Colonic mucosa (tissue), 4 donors: Measurements from ENCODE around the gene MIOS. TPM values are rescaled to one million over a fixed set of nuclear protein-coding genes. Genes with fewer than 3 reads are reported as not detected.

Experiments used
- DNase-seq: peaks from one replicate; pipeline ENCODE4 v3.0.0-alpha.2; 2020
- H3K27ac ChIP-seq: fragments of 200-600 bp; one replicate; pipeline ENCODE4 v1.8.0; 2021
- H3K27me3 ChIP-seq: fragments of 200-600 bp; one replicate; pipeline ENCODE4 v1.8.0; 2021
- H3K36me3 ChIP-seq: fragments of 200-600 bp; one replicate; pipeline ENCODE4 v1.8.0; 2021
- H3K4me1 ChIP-seq: fragments of 200-600 bp; one replicate; pipeline ENCODE4 v1.8.0; 2021; ENCODE audit warnings: mild to moderate bottlenecking
- H3K4me3 ChIP-seq: fragments of 200-600 bp; one replicate; pipeline ENCODE4 v1.8.0; 2021
- H3K9ac ChIP-seq, 2 donors: one replicate each; pipeline ENCODE4 v1.7.0; 2013; ENCODE audit warnings: control low read depth in 2 of 2, low read depth in 2 of 2, low read length in 2 of 2
- H3K9me3 ChIP-seq: fragments of 200-600 bp; one replicate; pipeline ENCODE4 v1.8.0; 2021
- CTCF ChIP-seq: fragments of 200-600 bp; IDR thresholded peaks from one replicate; pipeline ENCODE4 v1.8.0; 2022; ENCODE audit warnings: antibody characterized with exemption, mild to moderate bottlenecking
- intact Hi-C: fragments of 100-400 bp; cut with DNase I; formaldehyde crosslinking; loops from one replicate; pipeline ENCODE4 v1.14.1; 2022
- total RNA-seq, 2 donors: library from RNA; stranded (reverse); fragmentation: NEBNext Ultra II Directional in 1 of 2; extraction: Animal tissue kit (Norgen Biotek cat#: 25700) in 1 of 2; gene quantifications; one replicate each; pipeline ENCODE4 v1.2.1, GENCODE V29; 2021
- donor health status: healthy.
- donor health status: DM: no; HTN: no; CAD: no.
- donor health status: DM: no; HTN: no; CAD: no.

Gene MIOS
- total RNA-seq, 2 donors from 2014 or later = 23.7 to 26.8 TPM

- intact Hi-C loops = loop anchor here (10.0 kb wide), 1 partner anchor 619 kb away; no protein-coding TSS in a partner anchor
- no peak for TF ChIP-seq CTCF
- no peaks in the 10 kb centered on the region for H3K9me3 ChIP-seq
- H3K4me1 ChIP-seq = no peaks in the 10 kb centered on the region
- no peak overlapping the region for H3K4me3 ChIP-seq
- H3K27ac ChIP-seq = no peak overlapping the region
- no peaks in the 10 kb centered on the region for H3K36me3 ChIP-seq
- no peak overlapping the region for H3K9ac ChIP-seq
- DNase-seq = no peak
- H3K27me3 ChIP-seq = no peaks in the 10 kb centered on the region
Measured at GRCh38 chr7:7595451-7595850, 28.8 kb downstream of the MIOS start.

- no peak for TF ChIP-seq CTCF
- H3K4me3 ChIP-seq = no peak overlapping the region
- H3K36me3 ChIP-seq = no peaks in the 10 kb centered on the region
- no peak overlapping the region for H3K9ac ChIP-seq
- H3K9me3 ChIP-seq = no peaks in the 10 kb centered on the region
- no peak overlapping the region for H3K27ac ChIP-seq
- intact Hi-C loops = loop anchor here (10.0 kb wide), 1 partner anchor 619 kb away; no protein-coding TSS in a partner anchor
- no peaks in the 10 kb centered on the region for H3K4me1 ChIP-seq
- no peaks in the 10 kb centered on the region for H3K27me3 ChIP-seq
- DNase-seq = no peak
Measured at GRCh38 chr7:7596176-7596575, 29.5 kb downstream of the MIOS start.

DNA sequence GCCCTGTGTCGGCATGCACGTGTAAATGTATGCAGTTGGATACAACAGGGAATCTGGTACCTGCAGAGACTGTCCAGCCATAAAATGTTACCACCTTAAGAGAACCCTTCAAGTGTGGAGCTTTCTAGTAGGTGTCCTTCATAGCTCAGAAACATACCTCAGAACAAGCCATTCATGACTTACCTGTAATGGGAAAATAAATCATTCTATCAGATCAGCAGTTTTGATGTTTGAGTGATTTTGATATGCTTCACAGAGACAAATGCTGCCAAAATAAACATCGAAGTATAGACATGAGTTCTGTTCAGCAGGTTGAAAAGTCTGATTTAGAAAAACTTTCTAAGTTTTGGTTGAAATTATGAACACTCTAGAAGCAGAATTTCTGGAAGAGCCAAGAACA is 40.3 kb downstream of the MIOS start:
- DNase-seq = no peak
- no peak for TF ChIP-seq CTCF
- no peaks in the 10 kb centered on the region for H3K36me3 ChIP-seq
- H3K9me3 ChIP-seq = no peaks in the 10 kb centered on the region
- intact Hi-C loops = no loop called here
- H3K4me3 ChIP-seq = no peak overlapping the region
- no peaks in the 10 kb centered on the region for H3K4me1 ChIP-seq
- no peaks in the 10 kb centered on the region for H3K27me3 ChIP-seq
- H3K27ac ChIP-seq = no peak overlapping the region
- H3K9ac ChIP-seq = no peak overlapping the region

DNA sequence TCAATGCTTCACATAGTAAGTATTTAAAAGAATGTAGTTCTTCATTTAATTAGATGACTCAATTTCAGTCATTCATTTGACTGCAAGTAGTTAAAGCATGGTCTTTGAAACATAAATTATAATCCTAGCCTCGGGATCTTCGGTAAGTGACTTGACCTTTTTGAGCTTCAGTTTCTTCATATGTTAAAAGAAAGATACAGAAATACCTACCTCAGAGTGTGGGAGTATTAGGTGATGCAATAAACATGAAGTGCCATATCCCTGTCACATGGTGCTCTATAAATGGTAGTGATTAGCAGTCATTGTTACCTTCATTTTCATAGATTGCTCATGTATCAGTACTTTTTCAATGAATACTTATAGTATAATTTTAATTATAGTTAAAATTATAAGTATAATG is 42.6 kb downstream of the MIOS start:
- H3K4me3 ChIP-seq = no peak overlapping the region
- intact Hi-C loops = no loop called here
- no peaks in the 10 kb centered on the region for H3K27me3 ChIP-seq
- H3K36me3 ChIP-seq = no peaks in the 10 kb centered on the region
- H3K9ac ChIP-seq = no peak overlapping the region
- H3K9me3 ChIP-seq = no peaks in the 10 kb centered on the region
- H3K27ac ChIP-seq = no peak overlapping the region
- DNase-seq = no peak
- TF ChIP-seq CTCF = no peak
- H3K4me1 ChIP-seq = no peaks in the 10 kb centered on the region

DNA sequence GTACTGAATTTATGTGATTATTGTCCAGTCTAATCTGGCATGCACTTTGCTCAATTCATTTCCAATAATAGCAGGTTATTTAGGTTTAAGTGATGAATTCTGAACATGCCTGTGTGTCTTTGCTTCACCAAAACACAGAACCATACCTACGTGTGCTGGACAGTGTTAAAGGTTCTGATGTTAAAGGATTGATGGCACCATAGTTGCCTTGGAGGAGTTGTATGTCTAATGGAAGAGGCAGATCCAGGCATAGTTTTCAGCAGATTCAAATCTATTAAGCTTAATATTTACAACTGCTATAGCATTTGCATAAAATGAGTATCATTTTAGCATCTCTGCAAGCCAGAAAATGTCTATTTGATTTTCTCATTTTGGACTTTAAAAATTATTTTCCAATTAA is 45.8 kb downstream of the MIOS start:
- no peak for DNase-seq
- intact Hi-C loops = no loop called here
- Histone ChIP-seq H3K36me3 (no peaks in the 10 kb centered on the region), H3K27me3 (no peaks in the 10 kb centered on the region), H3K4me3 (no peak overlapping the region), H3K27ac (no peak overlapping the region), H3K4me1 (no peaks in the 10 kb centered on the region), H3K9me3 (no peaks in the 10 kb centered on the region), H3K9ac (no peak overlapping the region)
- TF ChIP-seq CTCF = no peak

DNA sequence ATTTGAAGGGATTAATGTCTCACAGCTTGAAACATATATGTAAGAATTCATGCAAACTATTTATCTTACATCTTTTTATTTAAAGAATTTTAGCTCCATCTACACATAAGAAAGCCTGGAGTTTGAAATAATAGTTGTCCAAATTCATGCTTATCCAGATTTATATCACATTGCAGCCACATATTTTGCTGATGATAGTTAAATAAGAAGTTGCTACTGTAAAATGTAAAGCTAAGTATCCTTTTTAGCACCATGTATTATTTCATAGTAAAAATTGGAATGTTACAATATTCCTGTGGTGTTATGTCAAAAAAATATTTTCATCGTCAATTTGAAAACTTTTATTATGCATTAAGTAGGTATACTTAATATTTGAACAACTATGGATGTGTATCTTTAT is 46.5 kb downstream of the MIOS start:
- H3K36me3 ChIP-seq = no peaks in the 10 kb centered on the region
- no peaks in the 10 kb centered on the region for H3K27me3 ChIP-seq
- H3K4me1 ChIP-seq = no peaks in the 10 kb centered on the region
- H3K9ac ChIP-seq = no peak overlapping the region
- no peak overlapping the region for H3K4me3 ChIP-seq
- no peak for TF ChIP-seq CTCF
- intact Hi-C loops = no loop called here
- H3K9me3 ChIP-seq = no peaks in the 10 kb centered on the region
- no peak overlapping the region for H3K27ac ChIP-seq
- DNase-seq = no peak
